Trophoblast cell (in vitro differentiated cells and primary cell): ENCODE results near the gene PEDS1.

Experiments
- DNase-seq, 2 donors: peaks; one replicate each; pipeline ENCODE4 v3.0.0-alpha.2; 2016
- H2AFZ ChIP-seq: 2 replicates; pipeline ENCODE4 v1.6.1; 2013; ENCODE audit warnings: low read length, moderate library complexity, mild to moderate bottlenecking; ENCODE audit not compliant: insufficient read depth, poor library complexity
- H2AK5ac ChIP-seq: 2 replicates; pipeline ENCODE4 v1.6.1; 2013; ENCODE audit warnings: mild to moderate bottlenecking, low read length
- H2BK120ac ChIP-seq: 2 replicates; pipeline ENCODE4 v1.6.1; 2013; ENCODE audit warnings: low read length, mild to moderate bottlenecking, moderate library complexity; ENCODE audit not compliant: insufficient read depth, poor library complexity
- H2BK12ac ChIP-seq: 2 replicates; pipeline ENCODE4 v1.6.1; 2013; ENCODE audit warnings: mild to moderate bottlenecking, low read length, moderate library complexity
- H2BK5ac ChIP-seq: 2 replicates; pipeline ENCODE4 v1.6.1; 2013; ENCODE audit warnings: low read length, low read depth, moderate library complexity, mild to moderate bottlenecking; ENCODE audit not compliant: poor library complexity
- H3K14ac ChIP-seq: 2 replicates; pipeline ENCODE4 v1.6.1; 2013; ENCODE audit warnings: mild to moderate bottlenecking, low read length
- H3K18ac ChIP-seq: 2 replicates; pipeline ENCODE4 v1.6.1; 2013; ENCODE audit warnings: mild to moderate bottlenecking, low read length
- H3K23ac ChIP-seq: 2 replicates; pipeline ENCODE4 v1.6.1; 2013; ENCODE audit warnings: low read length
- H3K27ac ChIP-seq: 2 replicates; pipeline ENCODE4 v1.5.1; 2013; ENCODE audit warnings: low read depth, mild to moderate bottlenecking, inconsistent platforms, low read length, moderate library complexity
- H3K27me3 ChIP-seq: 2 replicates; pipeline ENCODE4 v1.6.1; 2013; ENCODE audit warnings: inconsistent platforms, mild to moderate bottlenecking, low read length, moderate library complexity; ENCODE audit not compliant: insufficient read depth
- H3K36me3 ChIP-seq, 2 experiments: 1 replicate in 1 of 2; 2 replicates in 1 of 2; pipeline ENCODE4 v1.6.1; 2013; ENCODE audit warnings: low read length in 2 of 2, mild to moderate bottlenecking in 2 of 2, moderate library complexity in 1 of 2; ENCODE audit not compliant: insufficient read depth in 2 of 2, control insufficient read depth in 1 of 2
- H3K4ac ChIP-seq: 2 replicates; pipeline ENCODE4 v1.6.1; 2013; ENCODE audit warnings: low read depth, mild to moderate bottlenecking, low read length, moderate library complexity
- H3K4me1 ChIP-seq, 2 experiments: 1 replicate in 1 of 2; 2 replicates in 1 of 2; pipeline ENCODE4 v1.6.1; 2013; ENCODE audit warnings: low read length in 2 of 2, mild to moderate bottlenecking in 2 of 2, moderate library complexity in 1 of 2; ENCODE audit not compliant: insufficient read depth in 2 of 2, control insufficient read depth in 1 of 2
- H3K4me2 ChIP-seq: 2 replicates; pipeline ENCODE4 v1.6.1; 2013; ENCODE audit warnings: inconsistent platforms, mild to moderate bottlenecking, low read length, moderate library complexity
- H3K4me3 ChIP-seq: 2 replicates; pipeline ENCODE4 v1.5.1; 2013; ENCODE audit warnings: mild to moderate bottlenecking, low read depth, low read length, inconsistent platforms
- H3K79me1 ChIP-seq: one replicate; pipeline ENCODE4 v1.6.1; 2013; ENCODE audit warnings: low read length
- H3K79me2 ChIP-seq: 2 replicates; pipeline ENCODE4 v1.6.1; 2013; ENCODE audit warnings: low read length, mild to moderate bottlenecking; ENCODE audit not compliant: control insufficient read depth, insufficient read depth, poor library complexity
- H3K9ac ChIP-seq: 2 replicates; pipeline ENCODE4 v1.6.1; 2013; ENCODE audit warnings: mild to moderate bottlenecking, low read length
- H3K9me3 ChIP-seq: 2 replicates; pipeline ENCODE4 v1.6.1; 2013; ENCODE audit warnings: low read depth, mild to moderate bottlenecking, control low read depth, inconsistent platforms, low read length; ENCODE audit not compliant: insufficient read depth
- H4K12ac ChIP-seq: 2 replicates; pipeline ENCODE4 v1.6.1; 2013; ENCODE audit warnings: low read depth, mild to moderate bottlenecking, low read length, moderate library complexity
- H4K8ac ChIP-seq: 2 replicates; pipeline ENCODE4 v1.6.1; 2013; ENCODE audit warnings: low read depth, mild to moderate bottlenecking, low read length, moderate library complexity
- H4K91ac ChIP-seq: one replicate; pipeline ENCODE4 v1.6.1; 2013; ENCODE audit warnings: low read depth, mild to moderate bottlenecking, low read length, moderate library complexity
- whole genome bisulfite sequencing: extraction: QIAGEN DNeasy Blood & Tissue Kit; methylation state at CpG from one replicate; pipeline ENCODE4 v1.1.7; 2013; ENCODE audit warnings: missing lambda C conversion rate; ENCODE audit not compliant: insufficient read length, insufficient coverage; ENCODE audit errors: extremely low coverage; 5-methylcytosine and 5-hydroxymethylcytosine counted together

Gene PEDS1

DNA sequence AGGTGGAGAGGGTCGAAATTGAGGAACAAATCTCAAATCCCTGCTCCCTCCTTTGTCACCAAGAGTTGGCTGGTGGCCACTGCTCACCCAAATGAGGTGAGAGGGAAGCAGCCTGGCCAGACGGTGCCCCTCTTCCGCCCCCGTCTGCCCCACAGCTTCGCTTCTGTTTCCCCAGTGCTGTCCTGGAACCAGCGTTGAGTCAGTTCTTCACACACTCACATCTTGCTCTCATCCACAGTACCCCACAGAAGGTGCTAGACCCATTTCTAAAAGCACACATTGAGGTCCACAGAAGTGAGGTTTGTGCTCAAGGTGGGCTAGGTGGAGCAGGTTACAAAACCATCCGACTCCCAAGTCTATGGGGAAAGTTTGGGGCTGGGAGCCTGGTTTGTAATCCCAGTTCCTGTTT, 40.9 kb upstream of the PEDS1 start:
- Histone ChIP-seq H3K4me1 (peaks cover 21 to 24% of the 10 kb centered on the region in 2 experiments), H3K18ac (peak overlapping the region; percentile 86), H3K79me1 (peaks cover 28% of the 10 kb centered on the region), H3K14ac (peak overlapping the region; percentile 52), H4K8ac (peak overlapping the region; percentile 1), H3K9ac (no peak overlapping the region), H3K27ac (peak overlapping the region; percentile 51), H2BK12ac (peak overlapping the region; percentile 4), H4K91ac (peak overlapping the region; percentile 82), H3K4me3 (no peak overlapping the region), H2BK5ac (no peak overlapping the region), H3K36me3 (no peaks in the 10 kb centered on the region), H3K27me3 (no peaks in the 10 kb centered on the region), H4K12ac (no peak overlapping the region), H2AFZ (no peak overlapping the region), H3K4ac (no peak overlapping the region), H3K23ac (no peak overlapping the region), H3K4me2 (no peak overlapping the region), H2BK120ac (no peak overlapping the region), H3K9me3 (no peaks in the 10 kb centered on the region), H3K79me2 (peaks cover 19% of the 10 kb centered on the region), H2AK5ac (no peak overlapping the region)
- DNase-seq, result peak in 1 of 2 donors; percentile 42
- no CpG with 5 or more reads among the region's 7 CpGs for WGBS

- H4K8ac ChIP-seq, result peak overlapping the region; percentile 52
- H3K4me3 ChIP-seq, result no peak overlapping the region
- H3K4me2 ChIP-seq, result peak overlapping the region; percentile 61
- H3K14ac ChIP-seq, result peak overlapping the region; percentile 73
- H2BK12ac ChIP-seq, result peak overlapping the region; percentile 83
- no CpG with 5 or more reads among the region's 16 CpGs for WGBS
- H2AFZ ChIP-seq, result no peak overlapping the region
- H2BK5ac ChIP-seq, result peak overlapping the region; percentile 33
- peak overlapping the region; percentile 73 for H2AK5ac ChIP-seq
- H3K79me1 ChIP-seq, result peaks cover 28% of the 10 kb centered on the region
- H3K18ac ChIP-seq, result peak overlapping the region; percentile 86
- H4K91ac ChIP-seq, result peak overlapping the region; percentile 82
- H3K9me3 ChIP-seq, result no peaks in the 10 kb centered on the region
- DNase-seq, result peak; percentile 76 to 78
- H3K4me1 ChIP-seq, result peaks cover 21 to 24% of the 10 kb centered on the region in 2 experiments
- H3K27ac ChIP-seq, result peak overlapping the region; percentile 80
- peak overlapping the region; percentile 57 for H2BK120ac ChIP-seq
- peak overlapping the region; percentile 48 for H3K4ac ChIP-seq
- H3K9ac ChIP-seq, result no peak overlapping the region
- no peaks in the 10 kb centered on the region for H3K27me3 ChIP-seq
- peaks cover 19% of the 10 kb centered on the region for H3K79me2 ChIP-seq
- H4K12ac ChIP-seq, result no peak overlapping the region
- H3K23ac ChIP-seq, result no peak overlapping the region
- H3K36me3 ChIP-seq, result no peaks in the 10 kb centered on the region
Measured at GRCh38 chr20:50193836-50194421, 40.4 kb upstream of the PEDS1 start.

- Histone ChIP-seq H2BK12ac (peak overlapping the region; percentile 83), H3K4me3 (peak overlapping the region; percentile 47), H3K79me2 (peaks cover 19% of the 10 kb centered on the region), H3K9me3 (no peaks in the 10 kb centered on the region), H4K12ac (peak overlapping the region; percentile 82), H3K27me3 (no peaks in the 10 kb centered on the region), H3K4me1 (peaks cover 21 to 24% of the 10 kb centered on the region in 2 experiments), H3K4me2 (peak overlapping the region; percentile 61), H3K14ac (peak overlapping the region; percentile 73), H3K9ac (peak overlapping the region; percentile 6), H2BK5ac (peak overlapping the region; percentile 86), H2AK5ac (peak overlapping the region; percentile 73), H3K36me3 (no peaks in the 10 kb centered on the region), H2AFZ (no peak overlapping the region), H4K91ac (peak overlapping the region; percentile 76), H3K23ac (no peak overlapping the region), H3K4ac (peak overlapping the region; percentile 48), H4K8ac (peak overlapping the region; percentile 52), H3K79me1 (peaks cover 28% of the 10 kb centered on the region), H3K18ac (peak overlapping the region; percentile 86), H3K27ac (peak overlapping the region; percentile 80), H2BK120ac (peak overlapping the region; percentile 57)
- no CpG with 5 or more reads among the region's 10 CpGs for whole genome bisulfite sequencing
- DNase-seq, result peak; percentile 28 to 44
Measured at GRCh38 chr20:50193199-50193835, 39.8 kb upstream of the PEDS1 start.

DNA sequence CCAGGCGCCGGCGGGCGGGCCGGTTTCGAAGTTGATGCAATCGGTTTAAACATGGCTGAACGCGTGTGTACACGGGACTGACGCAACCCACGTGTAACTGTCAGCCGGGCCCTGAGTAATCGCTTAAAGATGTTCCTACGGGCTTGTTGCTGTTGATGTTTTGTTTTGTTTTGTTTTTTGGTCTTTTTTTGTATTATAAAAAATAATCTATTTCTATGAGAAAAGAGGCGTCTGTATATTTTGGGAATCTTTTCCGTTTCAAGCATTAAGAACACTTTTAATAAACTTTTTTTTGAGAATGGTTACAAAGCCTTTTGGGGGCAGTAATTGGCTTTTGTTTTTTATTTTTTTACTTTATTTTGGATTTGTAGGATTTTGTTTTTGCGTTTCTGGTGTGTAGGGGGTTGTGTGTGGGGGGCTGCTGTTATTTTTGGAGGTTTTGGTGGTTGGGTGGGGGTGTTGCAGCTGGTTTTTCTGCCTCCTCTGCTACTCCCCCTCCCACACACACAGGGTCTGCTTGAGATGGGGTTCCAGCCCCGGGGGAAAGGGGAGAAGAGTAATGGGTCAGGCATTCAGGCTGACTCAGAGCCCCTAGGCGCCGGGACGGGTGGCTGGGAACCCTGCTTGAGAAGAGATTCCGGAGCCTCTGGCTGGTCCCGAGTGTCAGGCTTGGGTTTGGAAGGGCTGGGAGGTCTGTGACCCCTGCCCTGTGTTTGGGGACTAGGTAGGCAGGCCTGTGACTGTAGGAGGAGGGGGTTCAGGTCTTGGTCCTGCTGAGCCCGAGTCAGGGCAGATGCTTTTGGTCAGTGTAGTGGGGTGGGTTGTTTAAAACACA, 39.1 kb upstream of the PEDS1 start:
- H3K18ac ChIP-seq, result peak overlapping the region; percentile 86
- peak overlapping the region; percentile 83 for H2BK12ac ChIP-seq
- no peaks in the 10 kb centered on the region for H3K36me3 ChIP-seq
- no peaks in the 10 kb centered on the region for H3K27me3 ChIP-seq
- H3K4me3 ChIP-seq, result peak overlapping the region; percentile 47
- H3K23ac ChIP-seq, result no peak overlapping the region
- H3K4me2 ChIP-seq, result peak overlapping the region; percentile 84
- H3K4ac ChIP-seq, result peak overlapping the region; percentile 48
- peak overlapping the region; percentile 73 for H3K14ac ChIP-seq
- H3K4me1 ChIP-seq, result peaks cover 21 to 24% of the 10 kb centered on the region in 2 experiments
- H2BK5ac ChIP-seq, result peak overlapping the region; percentile 86
- H2BK120ac ChIP-seq, result peak overlapping the region; percentile 57
- H4K12ac ChIP-seq, result peak overlapping the region; percentile 82
- H3K79me2 ChIP-seq, result peaks cover 19% of the 10 kb centered on the region
- no peaks in the 10 kb centered on the region for H3K9me3 ChIP-seq
- H2AFZ ChIP-seq, result no peak overlapping the region
- H2AK5ac ChIP-seq, result no peak overlapping the region
- peak overlapping the region; percentile 83 for H3K27ac ChIP-seq
- peak overlapping the region; percentile 52 for H4K8ac ChIP-seq
- WGBS, result no CpG with 5 or more reads among the region's 25 CpGs
- DNase-seq, result peak; percentile 89 to 95
- peak overlapping the region; percentile 76 for H4K91ac ChIP-seq
- peaks cover 30% of the 10 kb centered on the region for H3K79me1 ChIP-seq
- peak overlapping the region; percentile 30 for H3K9ac ChIP-seq
